Tongue (tissue), 2 donors: ENCODE data around the gene GRK4. TPM values are rescaled to one million over a fixed set of nuclear protein-coding genes. Genes with fewer than 3 reads are reported as not detected.
"Not testable (repeated sequence)": the region's sequence is repeated elsewhere in the genome, so short reads cannot be mapped to it uniquely, and the experiment has no call there.

Source experiments
- DNase-seq: peaks from one replicate; pipeline ENCODE4 v3.0.0-alpha.2; 2015
- total RNA-seq: library from RNA; depleted of rRNA; stranded (reverse); fragments of >200 nt; gene quantifications from one replicate; pipeline ENCODE4 v1.2.3, GENCODE V29; 2014

GRK4 gene
- total RNA-seq, 1 donor from 2014 or later = 7.4 TPM

GRCh38 chr4:2960450-2960849 is 2.9 kb upstream of the GRK4 start:
- not testable (repeated sequence) for DNase-seq

- no peak for DNase-seq
Measured at GRCh38 chr4:2961421-2961810, 2.0 kb upstream of the GRK4 start.

- DNase-seq = no peak
Measured at GRCh38 chr4:2961811-2962441, 1.4 kb upstream of the GRK4 start.

GRCh38 chr4:2962614-2963174 is 677 bp upstream of the GRK4 start:
- no peak for DNase-seq

GRCh38 chr4:2963966-2964471 is 648 bp downstream of the GRK4 start:
- DNase-seq = no peak

GRCh38 chr4:2964706-2965258 is 1.4 kb downstream of the GRK4 start:
- DNase-seq = no peak

GRCh38 chr4:2965262-2965661 is 1.9 kb downstream of the GRK4 start:
- DNase-seq = no peak

- no peak for DNase-seq
Measured at GRCh38 chr4:2968381-2968780, 5.0 kb downstream of the GRK4 start.

- no peak for DNase-seq
Measured at GRCh38 chr4:2971275-2971674, 7.9 kb downstream of the GRK4 start.

- DNase-seq = no peak
Measured at GRCh38 chr4:2977211-2978088, 14.1 kb downstream of the GRK4 start.

- no peak for DNase-seq
Measured at GRCh38 chr4:2981256-2981819, 18.0 kb downstream of the GRK4 start.

GRCh38 chr4:2982012-2982411 is 18.6 kb downstream of the GRK4 start:
- no peak for DNase-seq

- DNase-seq = not testable (repeated sequence)
Measured at GRCh38 chr4:2983715-2984114, 20.3 kb downstream of the GRK4 start.

GRCh38 chr4:2991243-2991642 is 27.9 kb downstream of the GRK4 start:
- DNase-seq = no peak

GRCh38 chr4:2994917-2995316 is 31.5 kb downstream of the GRK4 start:
- DNase-seq = no peak

- DNase-seq = no peak
Measured at GRCh38 chr4:2995546-2996265, 32.3 kb downstream of the GRK4 start.

- no peak for DNase-seq
Measured at GRCh38 chr4:2996415-2996814, 33.0 kb downstream of the GRK4 start.

GRCh38 chr4:3007724-3008123 is 44.4 kb downstream of the GRK4 start:
- no peak for DNase-seq

- DNase-seq = no peak
Measured at GRCh38 chr4:3009422-3009821, 46.1 kb downstream of the GRK4 start.

- DNase-seq = no peak
Measured at GRCh38 chr4:3010577-3010976, 47.2 kb downstream of the GRK4 start.

GRCh38 chr4:3010998-3011397 is 47.6 kb downstream of the GRK4 start:
- no peak for DNase-seq
